Amygdala (tissue), 56 donors: ENCODE data around the gene C1orf116.

Experiments used
- DNase-seq, 56 donors: peaks; one replicate each; lab custom pipeline; 2025; lab: John Stamatoyannopoulos, UW

Gene C1orf116

GRCh38 chr1:207032528-207033017, at the start of gene C1orf116:
TSS of gene C1orf116 (minus strand) at chr1:207032756. CDS start at chr1:207027598, 5,158 bp downstream.
- DNase-seq, result no peak

GRCh38 chr1:207081806-207082205, 49.2 kb upstream of the C1orf116 start:
- DNase-seq, result no peak

GRCh38 chr1:207081088-207081487, 48.5 kb upstream of the C1orf116 start:
- DNase-seq, result no peak

- no peak for DNase-seq
These were observed 47.2 kb upstream of the C1orf116 start for GRCh38 chr1:207079706-207080241.

- no peak for DNase-seq
These were observed 46.1 kb upstream of the C1orf116 start for GRCh38 chr1:207078578-207079132.

- peak in 33 of 56 donors; percentile 5 to 78 (median 35) for DNase-seq
These were observed 45.2 kb upstream of the C1orf116 start for GRCh38 chr1:207077470-207078377.

- DNase-seq, result no peak
These were observed 44.5 kb upstream of the C1orf116 start for GRCh38 chr1:207077012-207077411.

- no peak for DNase-seq
These were observed 43.8 kb upstream of the C1orf116 start for GRCh38 chr1:207076181-207076955.

- DNase-seq, result no peak
These were observed 41.6 kb upstream of the C1orf116 start for GRCh38 chr1:207073906-207074820.

- DNase-seq, result no peak
These were observed 39.7 kb upstream of the C1orf116 start for GRCh38 chr1:207072233-207072632.

GRCh38 chr1:207071426-207071825, 38.9 kb upstream of the C1orf116 start:
- DNase-seq, result no peak

- DNase-seq, result no peak
These were observed 38.3 kb upstream of the C1orf116 start for GRCh38 chr1:207070811-207071210.

- DNase-seq, result peak in 8 of 56 donors; percentile 3 to 43 (median 22)
These were observed 37.4 kb upstream of the C1orf116 start for GRCh38 chr1:207069858-207070506.

GRCh38 chr1:207069061-207069460, 36.5 kb upstream of the C1orf116 start:
- no peak for DNase-seq

GRCh38 chr1:207067665-207068064, 35.1 kb upstream of the C1orf116 start:
- no peak for DNase-seq

GRCh38 chr1:207067185-207067584, 34.6 kb upstream of the C1orf116 start:
- no peak for DNase-seq

- DNase-seq, result peak in 21 of 56 donors; percentile 6 to 64 (median 33)
These were observed 32.0 kb upstream of the C1orf116 start for GRCh38 chr1:207064561-207064960.

GRCh38 chr1:207063014-207063413, 30.5 kb upstream of the C1orf116 start:
- DNase-seq, result no peak

GRCh38 chr1:207062058-207062457, 29.5 kb upstream of the C1orf116 start:
- DNase-seq, result no peak
